ENCODE data around the gene SH3PXD2A.

SH3PXD2A gene

DNA sequence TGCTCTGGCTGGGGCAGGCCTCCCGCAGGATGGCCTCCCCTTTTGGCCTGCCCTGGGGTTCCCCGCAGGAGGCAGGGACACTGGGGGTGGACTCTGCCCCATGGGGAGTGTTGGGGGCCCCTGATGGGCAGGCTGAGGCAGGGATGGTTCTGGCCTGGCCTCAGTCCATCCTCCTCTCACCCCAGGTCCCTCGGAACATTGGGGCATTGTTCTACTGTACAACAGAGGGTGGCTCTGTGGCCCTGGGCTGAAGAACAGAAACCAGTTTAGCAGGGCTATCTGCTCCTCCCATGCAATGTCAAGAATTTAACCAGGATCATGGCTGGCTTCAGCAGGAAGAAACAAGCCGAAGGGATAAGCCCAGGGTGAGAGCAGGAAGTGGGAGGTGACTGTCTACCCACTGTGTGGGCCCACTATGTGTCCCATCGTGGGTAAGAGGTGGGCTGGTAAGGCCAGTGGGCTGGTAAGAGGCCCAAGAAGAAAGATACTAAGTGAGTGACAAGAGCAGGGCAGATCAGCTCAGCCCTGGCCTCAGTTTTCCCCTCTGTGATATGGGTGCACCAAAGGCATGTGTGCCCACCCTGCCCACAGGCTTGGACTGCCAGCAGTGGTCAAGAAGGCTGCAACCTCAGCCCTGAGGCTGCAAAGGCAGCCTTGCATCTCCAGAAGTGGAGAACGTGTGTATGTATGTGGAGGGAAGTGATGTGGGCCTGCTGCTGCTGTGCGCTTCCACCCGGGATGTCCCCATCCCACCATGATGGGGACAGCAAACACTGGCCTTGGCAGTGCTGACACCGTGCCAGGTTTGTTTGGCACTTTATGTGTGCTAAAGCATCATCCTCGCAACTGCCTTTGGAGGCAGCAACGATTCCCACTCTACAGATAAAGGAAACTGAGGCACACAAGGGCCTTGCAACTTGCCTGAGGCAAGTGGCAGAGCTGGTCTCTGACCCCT is 138.9 kb downstream of the SH3PXD2A start:
- in situ Hi-C loops (cut with HindIII; ENCODE audit: low sequenced_read_pairs): loop anchor here (25.0 kb wide), 1 partner anchor 146 kb away; the partner anchor contains the start of gene SH3PXD2A

DNA sequence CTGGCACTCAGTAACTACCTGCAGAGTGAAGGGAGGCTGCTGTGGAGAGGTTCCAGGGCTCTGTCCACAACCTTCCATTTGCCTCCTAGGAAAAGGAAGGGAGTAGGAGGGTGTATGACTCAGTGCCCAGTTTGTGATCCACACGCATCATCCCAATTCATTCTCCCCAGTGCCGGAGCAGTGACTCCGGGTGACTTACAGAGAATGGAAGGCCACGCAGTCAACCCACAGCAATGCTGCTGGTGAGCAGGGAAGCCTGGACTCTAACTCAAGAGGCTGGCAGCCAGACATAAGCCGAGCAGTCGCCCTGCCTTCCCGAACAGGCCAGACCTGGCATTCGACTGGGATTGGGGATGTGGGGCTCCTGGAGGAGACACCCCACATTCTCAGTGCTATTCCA is 139.9 kb downstream of the SH3PXD2A start:
- in situ Hi-C loops (cut with HindIII; ENCODE audit: low sequenced_read_pairs): loop anchor here (25.0 kb wide), 1 partner anchor 147 kb away; the partner anchor contains the start of gene SH3PXD2A

DNA sequence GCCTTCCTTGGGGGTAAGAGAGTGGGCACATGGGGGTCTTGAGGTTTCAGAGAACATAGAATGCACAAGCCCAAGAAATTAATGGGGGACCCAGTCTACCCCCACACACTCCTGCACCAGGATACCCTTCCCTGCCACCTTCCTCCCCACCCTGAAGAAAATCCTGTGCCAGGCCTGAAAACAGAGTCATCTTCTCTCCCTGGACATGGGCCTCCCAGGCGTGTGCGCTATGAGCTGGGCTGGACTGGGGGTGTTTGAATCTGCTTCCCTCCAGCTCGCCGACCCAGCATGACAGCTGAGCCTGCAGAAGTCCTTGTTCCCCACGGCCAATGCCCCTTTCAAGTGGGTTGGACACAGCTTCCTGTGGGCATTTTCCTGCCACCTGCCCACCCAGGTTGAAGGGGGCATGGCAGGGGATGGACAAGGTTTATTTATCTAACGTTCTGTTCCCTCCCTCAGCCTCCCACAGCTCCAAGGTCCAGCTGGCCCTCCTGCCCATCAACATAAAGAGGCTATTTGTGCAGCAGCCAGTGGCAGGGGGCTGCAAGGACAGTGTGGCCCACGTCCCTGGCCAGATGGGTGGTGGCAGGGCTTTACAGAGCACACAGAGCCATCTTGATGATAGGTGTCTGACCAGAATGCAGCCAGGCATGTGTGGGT is 141.0 kb downstream of the SH3PXD2A start:
- in situ Hi-C loops (cut with HindIII; ENCODE audit: low sequenced_read_pairs): loop anchor here (25.0 kb wide), 1 partner anchor 148 kb away; the partner anchor contains the start of gene SH3PXD2A

DNA sequence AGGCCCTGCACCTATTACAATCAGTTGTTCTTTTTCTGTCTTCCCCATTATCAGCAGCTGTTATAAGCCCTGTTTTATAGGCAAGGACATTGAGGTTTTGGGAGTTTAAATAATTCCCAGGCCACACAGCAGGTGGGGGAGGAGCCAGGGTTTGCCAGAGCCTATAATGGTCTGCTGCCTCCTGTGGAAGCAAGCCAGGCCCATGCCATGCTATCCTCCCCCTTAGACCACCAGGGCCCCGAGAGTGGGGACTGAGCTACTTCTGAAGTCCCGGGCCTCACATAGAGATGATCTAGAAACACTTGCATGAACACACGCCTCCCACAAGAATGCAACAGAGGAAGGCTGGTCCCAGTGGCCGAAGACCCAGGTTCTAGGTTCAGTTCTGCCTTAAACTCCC is 141.7 kb downstream of the SH3PXD2A start:
- in situ Hi-C loops (cut with HindIII; ENCODE audit: low sequenced_read_pairs): loop anchor here (25.0 kb wide), 1 partner anchor 149 kb away; the partner anchor contains the start of gene SH3PXD2A

DNA sequence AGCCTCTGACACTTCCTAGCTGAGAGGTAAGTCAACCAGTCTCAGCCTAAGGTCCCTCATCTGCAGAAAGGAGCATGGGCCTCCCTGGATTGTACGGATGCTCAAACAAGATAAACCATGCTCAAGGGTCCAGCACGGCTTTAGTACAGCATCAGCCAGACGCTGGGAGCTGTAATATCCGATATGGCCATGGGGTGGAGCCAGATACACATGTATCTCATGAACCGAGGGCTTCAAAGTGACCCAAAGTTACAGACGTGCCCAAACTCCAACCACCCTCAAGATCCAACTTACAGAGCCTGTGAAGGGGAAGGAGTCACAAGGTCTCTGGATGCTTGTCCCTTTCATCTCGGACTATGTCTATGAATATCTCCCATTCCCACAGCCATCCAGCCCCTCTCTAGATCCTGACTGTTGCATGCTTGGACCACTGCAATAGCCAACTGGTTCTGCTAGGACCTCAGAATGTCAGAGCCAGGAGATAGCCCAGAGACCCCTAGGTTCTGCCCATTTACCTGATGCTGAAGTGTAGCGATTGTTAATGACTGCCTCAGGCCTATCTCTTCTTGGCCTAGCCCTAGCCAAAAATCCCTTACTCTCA is 142.4 kb downstream of the SH3PXD2A start:
- in situ Hi-C loops (cut with HindIII; ENCODE audit: low sequenced_read_pairs): loop anchor here (25.0 kb wide), 1 partner anchor 149 kb away; the partner anchor contains the start of gene SH3PXD2A

DNA sequence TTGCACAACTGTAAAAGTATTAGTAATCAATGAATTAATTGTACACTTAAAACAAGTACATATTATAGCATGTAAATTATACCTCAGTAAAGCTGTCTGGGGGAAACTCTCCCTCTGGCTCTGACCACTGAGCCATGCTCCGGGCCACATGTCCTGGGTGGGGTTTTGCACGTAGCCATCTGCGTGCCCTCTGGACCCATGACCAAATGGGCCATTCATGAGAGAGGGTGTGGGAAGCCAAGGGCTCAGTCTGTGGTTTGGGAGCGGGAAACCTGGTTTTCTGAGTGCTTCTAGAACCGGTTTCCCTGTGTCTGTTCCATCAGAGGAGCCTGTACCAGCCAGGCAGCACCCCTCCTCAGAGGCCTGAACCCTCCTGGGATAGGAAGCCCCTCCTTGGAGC is 143.2 kb downstream of the SH3PXD2A start:
- in situ Hi-C loops (cut with HindIII; ENCODE audit: low sequenced_read_pairs): loop anchor here (25.0 kb wide), 1 partner anchor 150 kb away; the partner anchor contains the start of gene SH3PXD2A

DNA sequence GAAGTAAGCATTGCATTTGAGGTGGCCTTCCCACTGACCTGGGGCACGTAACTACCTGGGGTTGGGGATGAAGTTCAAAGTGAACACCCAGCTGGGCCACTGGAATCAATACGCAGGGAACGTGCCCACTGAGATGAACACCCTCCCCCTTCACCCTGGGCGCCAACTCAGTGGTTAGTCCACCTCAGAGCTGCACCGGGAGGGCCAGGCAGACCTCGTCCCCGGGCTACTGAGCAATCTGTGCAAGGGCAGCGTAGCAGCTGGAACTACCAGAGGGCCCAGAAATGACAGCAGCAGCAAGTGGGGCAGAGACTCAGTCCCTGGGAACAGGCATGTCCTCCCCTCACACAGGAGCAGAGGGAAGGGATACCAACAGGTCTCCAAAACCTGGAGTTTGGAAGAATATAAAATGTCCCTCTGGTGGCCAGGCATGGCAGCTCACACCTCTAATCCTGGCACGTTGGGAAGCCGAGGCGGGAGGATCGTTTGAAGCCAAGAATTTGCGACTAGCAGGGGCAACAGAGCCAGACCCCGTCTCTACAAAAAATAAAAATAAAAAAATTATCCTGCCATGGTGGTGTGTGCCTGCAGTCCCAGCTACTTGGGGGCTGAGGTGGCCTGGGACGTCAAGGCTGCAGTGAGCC is 143.9 kb downstream of the SH3PXD2A start:
- in situ Hi-C loops (cut with HindIII; ENCODE audit: low sequenced_read_pairs): loop anchor here (25.0 kb wide), 1 partner anchor 151 kb away; the partner anchor contains the start of gene SH3PXD2A

DNA sequence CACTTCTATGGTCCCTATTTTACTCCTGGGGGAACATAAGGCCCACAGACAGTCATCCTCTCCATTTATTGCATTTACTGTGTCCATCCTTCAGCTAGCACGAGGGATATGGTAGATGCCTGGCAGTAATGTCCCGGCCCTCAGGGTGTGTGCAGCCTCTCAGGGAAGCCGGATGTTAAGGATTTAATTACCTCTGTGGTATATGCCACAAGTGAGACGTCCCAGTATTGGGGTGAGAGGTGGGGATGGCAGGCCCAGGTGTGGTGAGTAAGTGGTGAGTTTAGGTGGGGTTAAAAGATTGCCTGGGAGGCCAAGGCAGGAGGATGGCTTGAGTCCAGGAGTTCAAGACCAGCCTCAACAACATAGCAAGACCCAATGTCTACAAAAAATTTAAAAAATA is 144.9 kb downstream of the SH3PXD2A start:
- in situ Hi-C loops (cut with HindIII; ENCODE audit: low sequenced_read_pairs): loop anchor here (25.0 kb wide), 1 partner anchor 152 kb away; the partner anchor contains the start of gene SH3PXD2A

DNA sequence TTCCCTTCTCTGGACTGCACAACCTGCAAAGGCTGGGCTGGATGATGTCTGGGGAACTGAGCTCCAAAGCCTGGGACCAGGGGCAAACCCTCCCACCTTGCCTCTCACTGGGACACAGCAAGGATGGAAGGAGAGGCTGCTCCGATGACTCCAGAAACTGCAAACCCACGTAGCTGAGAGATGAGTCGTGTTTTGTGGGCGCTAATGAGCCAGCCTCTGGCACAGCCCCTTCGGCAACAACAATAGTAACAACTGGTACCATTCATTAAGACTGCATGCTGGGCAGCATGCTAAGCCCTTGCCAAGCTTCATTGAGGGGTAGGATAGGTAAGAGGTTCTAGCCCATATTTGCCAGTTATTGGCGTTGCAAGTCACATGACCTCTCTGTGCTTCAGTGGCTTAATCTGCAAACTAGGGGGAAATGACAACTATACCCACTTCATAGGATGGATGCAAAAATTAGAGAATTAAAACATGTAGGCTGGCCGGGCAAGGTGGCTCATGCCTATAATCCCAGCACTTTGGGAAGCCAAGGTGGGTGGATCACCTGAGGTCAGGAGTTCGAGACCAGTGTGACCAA is 145.9 kb downstream of the SH3PXD2A start:
- in situ Hi-C loops (cut with HindIII; ENCODE audit: low sequenced_read_pairs): loop anchor here (5.0 to 25.0 kb wide), 2 partner anchors 83 to 153 kb away; partner anchors contain the start of gene SH3PXD2A

DNA sequence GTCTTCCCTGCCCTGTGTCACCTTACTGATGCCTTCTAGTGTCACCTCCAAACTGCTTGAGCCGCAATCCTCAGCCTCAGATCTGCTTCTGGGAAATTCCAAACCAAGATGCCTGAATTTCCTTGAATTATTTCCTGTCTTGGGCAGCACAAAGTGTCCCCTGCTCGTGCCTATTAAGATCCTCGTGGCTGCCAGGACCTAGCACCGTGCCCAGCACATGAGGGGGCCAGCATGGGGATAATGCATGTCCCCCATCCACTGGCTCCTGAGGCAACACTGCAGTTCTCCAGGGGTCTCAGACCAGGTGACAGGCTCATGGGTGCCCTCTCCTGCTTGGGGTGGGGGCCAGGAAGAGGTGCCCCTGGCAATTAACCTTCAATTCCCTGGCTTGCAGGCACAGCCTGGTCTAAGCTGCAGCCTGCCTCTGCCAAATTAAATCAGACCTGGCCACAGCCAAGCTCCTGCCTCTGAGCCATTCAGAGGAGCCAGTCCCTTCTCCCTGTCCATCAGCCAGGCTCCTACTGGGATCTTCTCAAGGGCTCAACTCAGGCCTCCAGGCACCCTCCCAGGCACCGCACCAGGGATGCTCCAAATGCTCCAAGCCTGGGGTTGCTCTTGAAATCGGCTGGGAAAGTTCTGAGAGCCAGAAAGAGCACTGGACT is 146.6 kb downstream of the SH3PXD2A start:
- in situ Hi-C loops (cut with HindIII; ENCODE audit: low sequenced_read_pairs): loop anchor here (5.0 to 25.0 kb wide), 2 partner anchors 84 to 154 kb away; partner anchors contain the start of gene SH3PXD2A

DNA sequence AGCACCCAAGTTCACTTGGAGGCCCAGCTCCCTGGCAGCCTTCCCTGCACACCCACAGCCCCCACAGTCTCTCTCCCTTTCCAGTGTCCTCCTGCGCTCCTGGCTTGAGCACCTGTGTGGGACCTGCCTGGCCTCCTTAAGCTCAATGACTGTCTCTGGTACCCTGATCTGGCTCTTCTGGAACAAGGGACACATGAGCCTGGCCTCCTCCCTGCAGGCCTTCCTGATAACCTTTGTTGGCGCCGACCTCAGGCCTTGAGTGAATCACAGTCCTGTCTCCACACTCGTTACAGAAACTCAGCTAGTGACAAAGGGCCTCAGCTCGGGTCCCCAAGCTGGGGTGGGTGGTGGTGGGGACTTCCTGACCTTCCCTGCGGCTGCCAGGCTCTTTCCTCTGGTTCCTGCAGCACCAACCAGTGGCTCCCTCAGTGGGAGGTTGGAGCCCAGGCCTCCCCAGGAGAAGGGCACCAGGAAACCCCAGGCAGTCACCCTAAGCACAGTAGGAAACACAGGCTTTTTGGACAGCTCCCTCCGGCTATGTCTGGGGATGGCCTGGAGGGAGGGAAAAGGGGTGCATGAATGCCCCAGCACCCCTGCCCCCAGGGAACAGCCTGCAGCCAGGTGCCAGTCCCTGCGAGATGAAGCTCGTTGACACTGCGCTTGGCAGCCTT is 147.3 kb downstream of the SH3PXD2A start:
- in situ Hi-C loops (cut with HindIII; ENCODE audit: low sequenced_read_pairs): loop anchor here (5.0 to 25.0 kb wide), 2 partner anchors 84 to 154 kb away; partner anchors contain the start of gene SH3PXD2A

DNA sequence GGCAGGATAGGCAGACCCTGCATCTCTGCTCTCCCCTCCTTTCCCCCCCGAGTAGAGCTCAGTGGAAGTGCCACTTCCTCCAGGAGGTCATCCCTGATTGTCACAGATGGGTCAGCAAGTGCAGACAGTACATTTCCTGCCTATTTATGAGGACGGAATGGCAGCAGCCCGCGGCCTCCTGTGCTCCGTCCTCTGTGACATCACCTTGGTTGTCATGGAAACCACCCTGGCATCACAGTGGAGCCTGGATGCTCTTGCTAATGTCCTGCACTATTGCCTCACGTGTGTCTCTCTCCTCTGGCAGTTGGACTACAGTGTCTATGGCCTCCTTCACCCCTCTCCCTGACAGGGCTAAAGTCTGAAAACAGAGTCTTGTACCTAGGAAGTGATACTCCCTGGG is 148.6 kb downstream of the SH3PXD2A start:
- in situ Hi-C loops (cut with HindIII; ENCODE audit: low sequenced_read_pairs): loop anchor here (5.0 to 25.0 kb wide), 2 partner anchors 86 to 156 kb away; partner anchors contain the start of gene SH3PXD2A

DNA sequence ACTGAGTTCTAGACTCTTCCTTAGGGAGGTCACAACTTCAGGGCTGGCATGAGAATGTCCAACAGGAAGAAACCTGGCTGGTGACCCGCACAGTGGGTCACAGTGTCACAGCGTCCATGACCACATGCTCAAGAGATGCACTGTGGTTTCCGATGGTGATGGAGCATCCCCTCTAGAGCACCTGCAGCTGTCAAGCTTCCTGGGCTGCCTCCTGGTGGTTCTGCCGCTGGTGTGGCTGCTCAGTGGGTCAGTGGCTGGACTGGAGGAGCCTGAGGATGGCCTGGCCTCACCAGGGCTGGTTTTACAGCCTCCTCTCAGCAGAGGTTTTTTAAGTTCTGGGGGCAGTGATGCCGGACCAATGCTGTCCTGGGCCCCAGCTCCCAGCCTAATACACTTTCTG is 149.3 kb downstream of the SH3PXD2A start:
- in situ Hi-C loops (cut with HindIII; ENCODE audit: low sequenced_read_pairs): loop anchor here (5.0 to 25.0 kb wide), 2 partner anchors 86 to 156 kb away; partner anchors contain the start of gene SH3PXD2A

DNA sequence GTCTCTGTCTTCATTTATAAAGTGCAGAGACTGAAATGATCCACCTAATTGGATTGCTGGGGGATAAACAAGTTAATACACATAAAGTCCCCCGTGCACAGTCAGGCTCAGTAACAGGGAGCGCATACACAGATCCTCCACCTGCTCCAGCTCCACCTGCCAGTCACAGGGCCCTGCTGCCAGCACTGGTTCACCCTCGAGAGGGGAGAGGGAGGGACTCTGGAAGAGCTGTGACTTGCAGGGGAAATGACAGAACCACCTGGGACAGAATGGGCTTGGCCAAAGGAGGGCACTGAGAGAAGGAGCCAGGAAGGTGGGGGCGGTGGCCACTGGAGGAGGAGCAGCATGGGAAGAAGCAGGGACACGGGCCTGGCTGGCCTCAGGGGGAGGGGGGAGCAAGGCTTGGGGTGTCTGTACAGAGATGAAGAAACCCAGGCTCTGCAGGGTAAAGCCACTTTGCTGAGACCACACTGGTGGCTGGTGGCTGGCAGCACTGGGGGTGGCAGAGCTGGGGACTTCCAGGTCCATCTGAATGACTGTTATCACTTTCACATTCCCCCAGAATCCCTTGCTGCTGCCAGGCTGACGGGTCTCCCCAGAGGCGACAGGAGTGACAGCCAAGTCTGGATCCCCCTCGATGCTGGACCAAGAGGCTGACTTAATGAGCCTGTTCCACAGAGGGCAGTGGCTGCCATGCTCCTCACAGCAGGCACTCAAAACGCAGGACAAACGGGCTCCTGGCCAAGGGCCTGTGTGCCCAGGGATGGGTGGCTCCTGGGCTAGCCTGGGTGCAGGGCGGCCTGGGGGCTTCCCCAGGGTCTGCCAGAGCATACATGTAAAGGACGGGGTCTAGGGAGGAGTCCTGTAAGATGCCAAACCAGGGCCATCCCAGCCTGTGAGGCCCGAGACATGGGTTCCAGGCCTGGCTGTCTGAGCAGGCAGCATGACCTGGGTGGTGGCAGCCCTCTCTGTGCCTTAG is 151.1 kb downstream of the SH3PXD2A start:
- in situ Hi-C loops (cut with HindIII; ENCODE audit: low sequenced_read_pairs): loop anchor here (25.0 kb wide), 1 partner anchor 158 kb away; the partner anchor contains the start of gene SH3PXD2A

DNA sequence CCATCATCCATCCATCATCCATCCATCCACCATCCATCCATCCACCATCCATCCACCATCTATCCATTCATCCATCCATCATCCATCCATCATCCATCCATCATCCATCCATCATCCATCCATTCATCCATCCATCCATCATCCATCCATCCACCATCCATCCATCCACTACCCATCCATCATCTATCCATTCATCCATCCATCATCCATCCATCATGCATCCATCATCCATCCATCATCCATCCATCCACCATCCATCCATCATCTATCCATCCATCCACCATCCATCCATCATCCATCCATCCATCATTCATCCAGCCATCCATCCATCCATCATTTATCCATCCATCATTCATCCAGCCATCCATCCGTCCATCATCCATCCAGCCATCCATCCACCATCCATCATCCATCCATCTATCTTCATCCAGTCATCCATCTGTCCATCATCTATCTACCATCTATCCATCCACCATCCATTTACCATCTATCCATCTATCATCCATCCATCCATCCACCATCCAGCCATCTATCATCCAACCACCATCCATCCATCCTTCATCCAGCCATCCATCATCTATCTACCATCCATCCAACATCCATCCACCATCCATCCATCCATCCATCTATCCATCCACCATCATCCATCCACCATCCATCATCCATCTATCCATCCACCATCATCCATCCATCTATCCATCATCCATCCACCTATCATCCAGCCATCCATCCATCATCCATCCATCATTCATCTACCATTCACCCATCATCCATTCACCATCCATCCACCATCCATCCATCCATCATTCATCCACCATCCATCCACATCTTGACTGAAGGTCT is 153.8 kb downstream of the SH3PXD2A start:
- in situ Hi-C loops (cut with HindIII; ENCODE audit: low sequenced_read_pairs): loop anchor here (25.0 kb wide), 1 partner anchor 161 kb away; the partner anchor contains the start of gene SH3PXD2A

DNA sequence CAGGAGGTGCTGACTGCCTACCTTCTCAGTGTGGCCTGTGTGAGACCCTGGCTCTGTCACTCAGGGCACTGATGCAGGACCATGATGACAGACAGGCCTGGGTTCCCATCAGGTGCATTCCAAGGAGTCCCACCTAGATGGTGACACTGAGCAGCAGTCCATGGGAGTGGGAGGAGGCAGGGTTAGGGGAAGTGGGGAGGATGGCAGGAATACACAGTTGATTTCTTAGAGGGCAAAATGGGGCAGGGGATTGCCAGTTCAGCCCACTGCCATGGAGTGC is 155.0 kb downstream of the SH3PXD2A start:
- in situ Hi-C loops (cut with HindIII; ENCODE audit: low sequenced_read_pairs): loop anchor here (25.0 kb wide), 1 partner anchor 162 kb away; the partner anchor contains the start of gene SH3PXD2A
